H1 (cell line): Measurements from ENCODE around the gene SLC39A13. TPM values are rescaled to one million over a fixed set of nuclear protein-coding genes. Genes with fewer than 3 reads are reported as not detected.
A peak's percentile ranks its signal among the peaks of the same experiment; 100 is the strongest.

Experiments
- ASH2L ChIP-seq: fragments of 200-600, 300-600 bp; sonication (generic); IDR thresholded peaks from one replicate; pipeline ENCODE4 v1.7.1; 2017; ENCODE audit warnings: low read length
- FOSL1 ChIP-seq: IDR thresholded peaks from 2 replicates; pipeline ENCODE4 v1.6.1; 2011; ENCODE audit warnings: mild to moderate bottlenecking, low read depth, low read length, moderate library complexity; ENCODE audit not compliant: insufficient read depth
- NANOG ChIP-seq: IDR thresholded peaks from 2 replicates; pipeline ENCODE4 v1.6.1; 2011; ENCODE audit warnings: low read length, low read depth, mild to moderate bottlenecking, inconsistent platforms; ENCODE audit not compliant: insufficient read depth, poor library complexity, severe bottlenecking
- PHF8 ChIP-seq: fragments of 200-600 bp; sonication (generic); conservative IDR thresholded peaks from 2 replicates; pipeline ENCODE4 v1.7.1; 2012; ENCODE audit warnings: low read depth, mild to moderate bottlenecking, inconsistent platforms, low read length, moderate library complexity
- RFX5 ChIP-seq: IDR thresholded peaks from 2 replicates; pipeline ENCODE4 v1.6.1; 2011; ENCODE audit warnings: low read depth, low read length, improper control_type of control experiment, borderline replicate concordance
- SIX5 ChIP-seq: IDR thresholded peaks from 2 replicates; pipeline ENCODE4 v1.6.1; 2011; ENCODE audit warnings: mild to moderate bottlenecking, low read depth, low read length
- SP4 ChIP-seq: IDR thresholded peaks from 2 replicates; pipeline ENCODE4 v1.6.1; 2012; ENCODE audit warnings: low read length, inconsistent platforms
- SRF ChIP-seq: IDR thresholded peaks from 2 replicates; pipeline ENCODE4 v1.6.1; 2011; ENCODE audit warnings: mild to moderate bottlenecking, low read depth, low read length, moderate library complexity
- YY1 ChIP-seq: IDR thresholded peaks from 2 replicates; pipeline ENCODE4 v1.6.1; 2011; ENCODE audit warnings: low read depth, mild to moderate bottlenecking, low read length
- polyA plus RNA-seq, 7 experiments: library from polyadenylated mRNA; depleted of rRNA in 3 of 7; stranded (reverse) in 5 of 7; unstranded in 2 of 7; fragments of >200 nt in 5 of 7; fragments of 200-250 nt in 2 of 7; gene quantifications; 1 replicate in 5 of 7; 2 replicates in 1 of 7; 4 replicates in 1 of 7; pipeline versions ENCODE4 v1.2.1 to v1.2.3, GENCODE V29; 2011 to 2013; ENCODE audit warnings: missing spikeins in 2 of 7, mixed read lengths in 2 of 7
- total RNA-seq: library from RNA; stranded (reverse); fragmentation: NEBNext Ultra II Directional; extraction: Animal tissue kit (Norgen Biotek cat#: 25700); gene quantifications from 2 replicates; pipeline ENCODE4 v1.2.1, GENCODE V29; 2021
- TF ChIP-seq, protein P1 (sequence below): IDR thresholded peaks from 2 replicates; pipeline ENCODE4 v1.6.1; 2012; ENCODE audit warnings: low read length, inconsistent platforms

SLC39A13 gene
- total and polyA plus RNA-seq, 2 of the 8 experiments (the other 6 are each of a cell fraction or from before 2014, with no cell fraction given), result 23.2 to 30.0 TPM

GRCh38 chr11:47407746-47408590, at the start of gene SLC39A13 (continued):
- TF ChIP-seq NANOG, result peak; percentile 2
- peak; percentile 93 for TF ChIP-seq ASH2L
- TF ChIP-seq RFX5, result no peak
- peak; percentile 65; the same call in 1 of the 2 replicates for TF ChIP-seq SP4
- 0 out of 2 replicates have a peak, but pooled peaks have one; percentile 16 for TF ChIP-seq FOSL1
- TF ChIP-seq YY1, result peak; percentile 32; the same call in 1 of the 2 replicates
- TF ChIP-seq SRF, result peak; percentile 69
- 0 out of 2 replicates have a peak, but pooled peaks have one; percentile 27 for TF ChIP-seq SIX5
- TF ChIP-seq, protein P1, sequence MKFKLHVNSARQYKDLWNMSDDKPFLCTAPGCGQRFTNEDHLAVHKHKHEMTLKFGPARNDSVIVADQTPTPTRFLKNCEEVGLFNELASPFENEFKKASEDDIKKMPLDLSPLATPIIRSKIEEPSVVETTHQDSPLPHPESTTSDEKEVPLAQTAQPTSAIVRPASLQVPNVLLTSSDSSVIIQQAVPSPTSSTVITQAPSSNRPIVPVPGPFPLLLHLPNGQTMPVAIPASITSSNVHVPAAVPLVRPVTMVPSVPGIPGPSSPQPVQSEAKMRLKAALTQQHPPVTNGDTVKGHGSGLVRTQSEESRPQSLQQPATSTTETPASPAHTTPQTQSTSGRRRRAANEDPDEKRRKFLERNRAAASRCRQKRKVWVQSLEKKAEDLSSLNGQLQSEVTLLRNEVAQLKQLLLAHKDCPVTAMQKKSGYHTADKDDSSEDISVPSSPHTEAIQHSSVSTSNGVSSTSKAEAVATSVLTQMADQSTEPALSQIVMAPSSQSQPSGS, result 0 out of 2 replicates have a peak, but pooled peaks have one; percentile 25
- peak; percentile 90 for TF ChIP-seq PHF8
